H1 (cell line): ENCODE results near the gene COX7A2. TPM values are rescaled to one million over a fixed set of nuclear protein-coding genes. Genes with fewer than 3 reads are reported as not detected.

Experiments
- CHD2 ChIP-seq: IDR thresholded peaks from 2 replicates; pipeline ENCODE4 v1.6.1; 2012; ENCODE audit warnings: low read length, improper control_type of control experiment
- RNF2 ChIP-seq: fragments of 200-900, 300-1000 bp; sonication (generic); IDR thresholded peaks from 2 replicates; pipeline ENCODE4 v1.7.1; 2016; ENCODE audit warnings: borderline replicate concordance, low read depth, mild to moderate bottlenecking, antibody characterized with exemption, low read length; ENCODE audit not compliant: poor library complexity, severe bottlenecking; ENCODE audit errors: missing control alignments
- polyA plus RNA-seq, 7 experiments: library from polyadenylated mRNA; depleted of rRNA in 3 of 7; stranded (reverse) in 5 of 7; unstranded in 2 of 7; fragments of >200 nt in 5 of 7; fragments of 200-250 nt in 2 of 7; gene quantifications; 1 replicate in 5 of 7; 2 replicates in 1 of 7; 4 replicates in 1 of 7; pipeline versions ENCODE4 v1.2.1 to v1.2.3, GENCODE V29; 2011 to 2013; ENCODE audit warnings: missing spikeins in 2 of 7, mixed read lengths in 2 of 7
- total RNA-seq: library from RNA; stranded (reverse); fragmentation: NEBNext Ultra II Directional; extraction: Animal tissue kit (Norgen Biotek cat#: 25700); gene quantifications from 2 replicates; pipeline ENCODE4 v1.2.1, GENCODE V29; 2021

COX7A2 gene
- total and polyA plus RNA-seq, 2 of the 8 experiments (the other 6 are each of a cell fraction or from before 2014, with no cell fraction given) = 262 to 468 TPM

- TF ChIP-seq RNF2 (no peak), CHD2 (no peak)
Observed at GRCh38 chr6:75281653-75282052, 38.1 kb upstream of the COX7A2 start (continued).
